ENCODE data around the gene PATZ1. TPM values are rescaled to one million over a fixed set of nuclear protein-coding genes. Genes with fewer than 3 reads are reported as not detected.
"Not testable (repeated sequence)": the region's sequence is repeated elsewhere in the genome, so short reads cannot be mapped to it uniquely, and the experiment has no call there.

Gene PATZ1
- 10 to 100 TPM; 12.9 to 20.6 (median 17.0) TPM for total RNA-seq

DNA sequence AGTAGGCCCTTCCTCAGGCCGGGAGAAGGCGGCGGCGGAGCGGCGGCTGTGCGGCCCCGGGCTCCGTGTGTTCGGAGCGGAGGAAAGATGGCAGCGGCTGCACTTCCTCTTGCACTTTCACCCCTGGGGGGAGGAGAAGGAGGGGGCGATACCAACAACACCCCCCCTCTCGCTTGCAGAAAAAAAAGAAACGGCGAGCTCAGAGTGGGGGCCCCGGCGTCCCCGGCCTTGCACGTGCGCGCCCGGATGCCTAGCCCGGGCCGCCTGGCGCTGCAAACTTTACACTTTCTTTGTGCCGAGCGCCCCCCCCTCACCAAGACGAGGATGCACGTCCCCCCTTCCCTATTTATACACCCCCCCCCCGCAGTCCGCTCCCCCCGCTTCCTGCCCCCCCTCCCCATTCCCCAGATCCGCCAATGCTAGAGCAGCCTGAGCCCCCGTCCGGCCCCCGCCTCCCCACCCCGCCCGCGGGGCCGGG lies at the start of gene PATZ1:
Gene PATZ1, minus strand, starts transcription at position 92 of the 478 bp plus-strand sequence. CDS start 744 bp downstream, outside the sequence.
- Histone ChIP-seq H3K27me3 (no peaks in the 10 kb centered on the region), H3K36me3 (peaks cover 0 to 25% (median 18%) of the 10 kb centered on the region in 4 donors), H3K4me1 (peaks cover 35 to 63% (median 49%) of the 10 kb centered on the region in 4 donors), H3K27ac (replicated peaks in 1 of 4) (peak within 1 kb of the TSS; percentile 82 to 88 (median 86)), H3K9me3 (no peaks in the 10 kb centered on the region), H3K4me3 (peak within 1 kb of the TSS; percentile 57 to 79 (median 70))
- intact Hi-C loops (cut with DNase I) = loop anchor here (2.0 to 10.0 kb wide), 2 partner anchors 53 to 279 kb away; partner anchors contain the start of gene DRG1
- DNase-seq (ENCODE audit: extremely low spot score) = no peak
- TF ChIP-seq POLR2AphosphoS5 (IDR thresholded peaks at IDR 0.05) (peak in 1 of 2 donors; percentile 54), EP300 (IDR thresholded peaks at IDR 0.05) (no peak)
- TF ChIP-seq, protein P1, sequence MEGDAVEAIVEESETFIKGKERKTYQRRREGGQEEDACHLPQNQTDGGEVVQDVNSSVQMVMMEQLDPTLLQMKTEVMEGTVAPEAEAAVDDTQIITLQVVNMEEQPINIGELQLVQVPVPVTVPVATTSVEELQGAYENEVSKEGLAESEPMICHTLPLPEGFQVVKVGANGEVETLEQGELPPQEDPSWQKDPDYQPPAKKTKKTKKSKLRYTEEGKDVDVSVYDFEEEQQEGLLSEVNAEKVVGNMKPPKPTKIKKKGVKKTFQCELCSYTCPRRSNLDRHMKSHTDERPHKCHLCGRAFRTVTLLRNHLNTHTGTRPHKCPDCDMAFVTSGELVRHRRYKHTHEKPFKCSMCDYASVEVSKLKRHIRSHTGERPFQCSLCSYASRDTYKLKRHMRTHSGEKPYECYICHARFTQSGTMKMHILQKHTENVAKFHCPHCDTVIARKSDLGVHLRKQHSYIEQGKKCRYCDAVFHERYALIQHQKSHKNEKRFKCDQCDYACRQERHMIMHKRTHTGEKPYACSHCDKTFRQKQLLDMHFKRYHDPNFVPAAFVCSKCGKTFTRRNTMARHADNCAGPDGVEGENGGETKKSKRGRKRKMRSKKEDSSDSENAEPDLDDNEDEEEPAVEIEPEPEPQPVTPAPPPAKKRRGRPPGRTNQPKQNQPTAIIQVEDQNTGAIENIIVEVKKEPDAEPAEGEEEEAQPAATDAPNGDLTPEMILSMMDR (IDR thresholded peaks at IDR 0.05) = no peak
- 2% methylated on average over 20 of the region's 41 CpGs for WGBS

DNA sequence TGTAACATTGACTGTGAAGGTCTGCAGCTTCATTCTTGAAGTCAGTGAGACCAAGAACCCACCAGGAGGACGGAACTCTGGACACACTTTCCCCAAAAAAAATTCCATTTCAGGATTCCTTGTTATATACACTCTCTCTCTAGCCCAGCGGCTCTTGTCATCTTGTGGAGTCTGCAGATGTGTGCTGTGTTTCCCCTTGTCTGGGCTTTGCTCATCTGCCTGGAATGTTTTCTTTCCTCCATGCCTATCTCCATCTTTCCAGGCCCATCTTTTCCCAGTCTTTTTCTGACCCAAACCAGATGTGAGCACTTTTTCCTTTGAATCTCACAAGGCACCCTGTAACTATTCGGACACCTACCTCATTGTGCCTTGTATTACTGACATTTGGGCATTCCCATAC lies 48.2 kb upstream of the PATZ1 start:
- peaks cover 5 to 10% (median 7%) of the 10 kb centered on the region in 4 donors for H3K4me1 ChIP-seq
- H3K9me3 ChIP-seq = no peaks in the 10 kb centered on the region
- intact Hi-C loops (cut with DNase I) = no loop called here
- no peak overlapping the region for H3K27ac ChIP-seq (replicated peaks in 1 of 4)
- no peaks in the 10 kb centered on the region for H3K27me3 ChIP-seq
- WGBS = 91% methylated on average over 3 of the region's 3 CpGs
- H3K4me3 ChIP-seq = no peak overlapping the region
- no peak for DNase-seq (ENCODE audit: extremely low spot score)
- H3K36me3 ChIP-seq = no peaks in the 10 kb centered on the region
- TF ChIP-seq POLR2AphosphoS5 (IDR thresholded peaks at IDR 0.05) (no peak), EP300 (IDR thresholded peaks at IDR 0.05) (no peak), POLR2A (IDR thresholded peaks at IDR 0.05; ENCODE audit: low read depth) (no peak)
- TF ChIP-seq, protein P1 (IDR thresholded peaks at IDR 0.05) = no peak

DNA sequence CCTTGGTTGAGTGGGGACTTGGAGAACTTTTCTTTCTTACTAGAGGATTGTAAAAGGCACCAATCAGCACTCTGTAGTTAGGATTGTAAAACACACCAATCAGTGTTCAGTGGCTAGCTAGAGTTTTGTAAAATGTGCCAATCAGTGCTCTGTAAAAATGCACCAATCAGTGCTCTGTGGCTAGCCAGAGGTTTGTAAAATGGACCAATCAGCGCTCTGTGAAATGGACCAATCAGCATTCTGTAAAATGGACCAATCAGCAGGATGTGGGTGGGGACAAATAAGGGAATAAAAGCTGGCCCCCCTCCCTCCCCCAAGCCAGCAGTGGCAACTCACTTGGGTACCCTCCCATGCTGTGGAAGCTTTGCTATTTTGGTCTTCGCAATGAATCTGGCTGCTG lies 47.7 kb upstream of the PATZ1 start:
- Histone ChIP-seq H3K4me3 (no peak overlapping the region), H3K27me3 (no peaks in the 10 kb centered on the region), H3K36me3 (no peaks in the 10 kb centered on the region), H3K9me3 (no peaks in the 10 kb centered on the region), H3K27ac (replicated peaks in 1 of 4) (no peak overlapping the region), H3K4me1 (peaks cover 3 to 8% (median 5%) of the 10 kb centered on the region in 4 donors)
- DNase-seq (ENCODE audit: extremely low spot score) = no peak
- intact Hi-C loops (cut with DNase I) = no loop called here
- TF ChIP-seq, protein P1 (IDR thresholded peaks at IDR 0.05) = no peak
- no peak for TF ChIP-seq POLR2A (IDR thresholded peaks at IDR 0.05; ENCODE audit: low read depth)
- TF ChIP-seq EP300 (IDR thresholded peaks at IDR 0.05) = no peak
- TF ChIP-seq POLR2AphosphoS5 (IDR thresholded peaks at IDR 0.05) = no peak
- WGBS = 100% methylated on average over 1 of the region's 2 CpGs

- WGBS = 83% methylated on average over 6 of the region's 6 CpGs
- intact Hi-C loops (cut with DNase I); H3K4me3 ChIP-seq; H3K36me3 ChIP-seq; DNase-seq (ENCODE audit: extremely low spot score); H3K4me1 ChIP-seq; H3K27ac ChIP-seq (replicated peaks in 1 of 4); H3K27me3 ChIP-seq; H3K9me3 ChIP-seq: not testable (repeated sequence)
These were observed 32.5 kb upstream of the PATZ1 start for GRCh38 chr22:31378651-31379050.

- Histone ChIP-seq H3K36me3 (no peaks in the 10 kb centered on the region), H3K4me3 (no peak overlapping the region), H3K27me3 (no peaks in the 10 kb centered on the region), H3K4me1 (no peaks in the 10 kb centered on the region), H3K27ac (replicated peaks in 1 of 4) (no peak overlapping the region), H3K9me3 (no peaks in the 10 kb centered on the region)
- 82% methylated on average over 3 of the region's 3 CpGs for WGBS
- TF ChIP-seq POLR2AphosphoS5 (IDR thresholded peaks at IDR 0.05) = no peak
- TF ChIP-seq, protein P1 (IDR thresholded peaks at IDR 0.05) = no peak
- no peak for TF ChIP-seq EP300 (IDR thresholded peaks at IDR 0.05)
- TF ChIP-seq POLR2A (IDR thresholded peaks at IDR 0.05; ENCODE audit: low read depth) = no peak
- DNase-seq (ENCODE audit: extremely low spot score) = no peak
- intact Hi-C loops (cut with DNase I) = no loop called here
These were observed 32.0 kb upstream of the PATZ1 start for GRCh38 chr22:31378123-31378522.
